ENCODE measurements around the gene SBF2.

GRCh38 chr11:9774109-9774508 is 519.9 kb downstream of the SBF2 start:
- no peak for TF ChIP-seq CTCF (IDR thresholded peaks at IDR 0.05; ENCODE audit: low read length)
- no peak for TF ChIP-seq EZH2 (IDR thresholded peaks at IDR 0.05; ENCODE audit: borderline replicate concordance, low read length)

Data from OCI-LY1 (cell line).